IMR-90 (cell line): ENCODE measurements around the gene IFNLR1. TPM values are rescaled to one million over a fixed set of nuclear protein-coding genes. Genes with fewer than 3 reads are reported as not detected.

ENCODE experiments used
- ATAC-seq: fragments of 200-7000 bp; cut with Tn5 transposase; 2 replicates; pipeline ENCODE4 v1.9.1; 2020; ENCODE audit warnings: low read depth, mild to moderate bottlenecking, moderate library complexity
- BruUV-seq: library from RNA; stranded (reverse); fragments of 400-500 nt; replicated peaks from 2 replicates; lab custom pipeline; 2021; lab: Mats Ljungman, UMichigan
- CTCF ChIA-PET: fragments of 300-600 bp; formaldehyde crosslinking; extraction: SDS; loops from one replicate; lab custom pipeline; 2021; ENCODE audit warnings: antibody characterized with exemption; lab: Yijun Ruan, JAX
- POLR2A ChIA-PET: fragments of 300-600 bp; sonication (Branson Sonifier 250); formaldehyde crosslinking; loops from one replicate; lab custom pipeline; 2022; ENCODE audit warnings: antibody characterized with exemption; ENCODE audit not compliant: unreplicated experiment; lab: Charles Lee
- DNase-seq: peaks from one replicate; pipeline ENCODE4 v3.0.0; 2013
- H2AFZ ChIP-seq: replicated peaks from 2 replicates; pipeline ENCODE3; 2013; ENCODE audit warnings: low read length, mild to moderate bottlenecking; ENCODE audit not compliant: poor library complexity
- H2AK5ac ChIP-seq: 2 replicates; pipeline ENCODE4 v1.6.1; 2013; ENCODE audit warnings: low read depth, low read length, inconsistent platforms
- H2AK9ac ChIP-seq: replicated peaks from 2 replicates; pipeline ENCODE3; 2013; ENCODE audit warnings: mild to moderate bottlenecking, low read depth, low read length, moderate library complexity; ENCODE audit not compliant: poor library complexity
- H2BK120ac ChIP-seq: 2 replicates; pipeline ENCODE4 v1.6.1; 2013; ENCODE audit warnings: low read depth, low read length, inconsistent platforms
- H2BK15ac ChIP-seq: 3 replicates; pipeline ENCODE4 v1.6.1; 2013; ENCODE audit warnings: low read depth, low read length, inconsistent platforms
- H2BK20ac ChIP-seq: 2 replicates; pipeline ENCODE4 v1.6.1; 2013; ENCODE audit warnings: low read depth, mild to moderate bottlenecking, inconsistent platforms, low read length, moderate library complexity
- H2BK5ac ChIP-seq: 2 replicates; pipeline ENCODE4 v1.6.1; 2013; ENCODE audit warnings: mild to moderate bottlenecking, low read depth, low read length, inconsistent platforms; ENCODE audit not compliant: poor library complexity, severe bottlenecking
- H3K14ac ChIP-seq: replicated peaks from 2 replicates; pipeline ENCODE4 v1.6.1; 2013; ENCODE audit warnings: low read depth, low read length, inconsistent platforms
- H3K18ac ChIP-seq: 2 replicates; pipeline ENCODE4 v1.6.1; 2013; ENCODE audit warnings: low read depth, low read length, control low read depth
- H3K23ac ChIP-seq: 2 replicates; pipeline ENCODE4 v1.6.1; 2013; ENCODE audit warnings: low read depth, low read length, inconsistent platforms
- H3K27ac ChIP-seq: 2 replicates; pipeline ENCODE4 v1.5.1; 2013; ENCODE audit warnings: mild to moderate bottlenecking, control low read depth, low read length; ENCODE audit not compliant: insufficient read depth
- H3K27me3 ChIP-seq: 2 replicates; pipeline ENCODE4 v1.6.1; 2013; ENCODE audit warnings: low read length; ENCODE audit not compliant: control insufficient read depth, insufficient read depth
- H3K36me3 ChIP-seq: 2 replicates; pipeline ENCODE4 v1.6.1; 2013; ENCODE audit warnings: low read length, mixed read lengths; ENCODE audit not compliant: control insufficient read depth, insufficient read depth
- H3K4ac ChIP-seq: 2 replicates; pipeline ENCODE4 v1.6.1; 2013; ENCODE audit warnings: low read depth, low read length, inconsistent platforms
- H3K4me1 ChIP-seq: 2 replicates; pipeline ENCODE4 v1.6.1; 2013; ENCODE audit warnings: low read length, mixed read lengths; ENCODE audit not compliant: control insufficient read depth, insufficient read depth
- H3K4me2 ChIP-seq: 2 replicates; pipeline ENCODE4 v1.6.1; 2013; ENCODE audit warnings: low read depth, mild to moderate bottlenecking, control low read depth, low read length, moderate library complexity
- H3K4me3 ChIP-seq: 2 replicates; pipeline ENCODE4 v1.5.1; 2013; ENCODE audit warnings: low read depth, mild to moderate bottlenecking, control low read depth, low read length, moderate library complexity; ENCODE audit not compliant: insufficient read depth
- H3K56ac ChIP-seq: 2 replicates; pipeline ENCODE4 v1.6.1; 2013; ENCODE audit warnings: low read length, inconsistent platforms; ENCODE audit not compliant: insufficient read depth; ENCODE audit errors: extremely low read depth
- H3K79me1 ChIP-seq, 2 experiments: 2 replicates each; pipeline ENCODE4 v1.6.1; 2013; ENCODE audit warnings: low read length in 2 of 2, inconsistent platforms in 1 of 2, low read depth in 1 of 2
- H3K9ac ChIP-seq: 2 replicates; pipeline ENCODE4 v1.6.1; 2013; ENCODE audit warnings: low read depth, low read length, control low read depth
- H3K9me1 ChIP-seq: 2 replicates; pipeline ENCODE4 v1.6.1; 2013; ENCODE audit warnings: low read length, inconsistent platforms; ENCODE audit not compliant: insufficient read depth
- H3K9me3 ChIP-seq: 2 replicates; pipeline ENCODE4 v1.6.1; 2013; ENCODE audit warnings: low read length; ENCODE audit not compliant: control insufficient read depth, insufficient read depth
- H4K20me1 ChIP-seq: 2 replicates; pipeline ENCODE4 v1.6.1; 2013; ENCODE audit warnings: low read length, inconsistent platforms; ENCODE audit not compliant: insufficient read depth
- H4K5ac ChIP-seq: 2 replicates; pipeline ENCODE4 v1.6.1; 2013; ENCODE audit warnings: mild to moderate bottlenecking, low read depth, low read length, control low read depth
- H4K8ac ChIP-seq, 2 experiments: 2 replicates each; pipeline ENCODE4 v1.6.1; 2013; ENCODE audit warnings: low read depth in 2 of 2, low read length in 2 of 2, control low read depth in 1 of 2, inconsistent platforms in 1 of 2
- H4K91ac ChIP-seq: 2 replicates; pipeline ENCODE4 v1.6.1; 2013; ENCODE audit warnings: low read depth, low read length, inconsistent platforms; ENCODE audit not compliant: insufficient read depth
- CHD1 ChIP-seq: IDR thresholded peaks from 2 replicates; pipeline ENCODE4 v1.6.1; 2012; ENCODE audit warnings: low read depth, low read length, improper control_type of control experiment
- WGBS, 2 experiments: methylation state at CpG; one replicate each; pipeline versions ENCODE4 v1.1.5 to v1.1.7; 2013; ENCODE audit warnings: missing lambda C conversion rate in 2 of 2; ENCODE audit not compliant: insufficient read length in 1 of 2; ENCODE audit errors: extremely low coverage in 2 of 2; 5-methylcytosine and 5-hydroxymethylcytosine counted together
- dilution Hi-C: fragments of 300-500 bp; cut with HindIII; formaldehyde crosslinking; loops from one replicate; pipeline ENCODE4 v1.14.3; 2018; ENCODE audit warnings: low sequenced_read_pairs; ENCODE audit not compliant: unreplicated experiment
- in situ Hi-C: fragments of 300-500 bp; cut with MboI; formaldehyde crosslinking; loops from 3 replicates; pipeline ENCODE4 v1.14.3; 2019; ENCODE audit warnings: low sequenced_read_pairs, inconsistent platforms, mixed read lengths
- intact Hi-C: fragments of 100-400 bp; cut with micrococcal nuclease; formaldehyde crosslinking; loops from 2 replicates; pipeline ENCODE4 v1.10.0; 2022
- polyA plus RNA-seq, 3 experiments: library from polyadenylated mRNA; depleted of rRNA; stranded (reverse); fragments of >200 nt; gene quantifications; 2 replicates each; pipeline ENCODE4 v1.2.3, GENCODE V29; 2012; ENCODE audit warnings: low replicate concordance in 1 of 3
- total RNA-seq: library from RNA; depleted of rRNA; stranded (reverse); fragments of >200 nt; gene quantifications from 2 replicates; pipeline ENCODE4 v1.2.3, GENCODE V29; 2012

The IFNLR1 gene
- total and polyA plus RNA-seq, 2 of the 4 experiments (the other 2 are of a cell fraction), result not detected

GRCh38 chr1:24216276-24217074, 29.4 kb upstream of the IFNLR1 start:
- ChIA-PET CTCF (no interaction called here), POLR2A (no interaction called here)
- Histone ChIP-seq H3K79me1 (no peaks in the 10 kb centered on the region), H3K4me2 (no peak overlapping the region), H2BK5ac (no peak overlapping the region), H3K27ac (no peak overlapping the region), H3K56ac (no peak overlapping the region), H2BK20ac (no peak overlapping the region), H3K14ac (no peak overlapping the region), H4K5ac (no peak overlapping the region), H3K27me3 (peaks cover 61% of the 10 kb centered on the region), H2BK15ac (no peak overlapping the region), H3K18ac (no peak overlapping the region), H4K20me1 (no peaks in the 10 kb centered on the region; the same call in 1 of the 2 replicates), H3K9ac (no peak overlapping the region), H4K91ac (no peak overlapping the region), H3K36me3 (no peaks in the 10 kb centered on the region), H3K23ac (no peak overlapping the region), H3K9me3 (peaks cover 2% of the 10 kb centered on the region; the same call in 1 of the 2 replicates), H2AK5ac (no peak overlapping the region), H3K4ac (no peak overlapping the region), H3K9me1 (no peaks in the 10 kb centered on the region), H2AFZ (peak overlapping the region; percentile 11), H3K4me3 (no peak overlapping the region), H2BK120ac (no peak overlapping the region), H4K8ac (no peak overlapping the region), H3K4me1 (no peaks in the 10 kb centered on the region), H2AK9ac (no peak overlapping the region)
- intact Hi-C loops (no loop called here), dilution Hi-C loops (no loop called here), in situ Hi-C loops (no loop called here)
- DNase-seq (no peak), ATAC-seq (peak; percentile 40; the same call in 1 of the 2 replicates)
- TF ChIP-seq CHD1, result no peak
- 0% methylated on average over 2 of the region's 14 CpGs; no CpG with 5 or more reads in 1 of the 2 experiments for WGBS, 2 experiments
- no TSS peak for BruUV-seq
